HPDE6-E6E7 (cell line): ENCODE data around the gene USO1.
"Not testable (repeated sequence)": the region's sequence is repeated elsewhere in the genome, so short reads cannot be mapped to it uniquely, and the experiment has no call there.

ENCODE experiments used
- DNase-seq: peaks from one replicate; pipeline ENCODE4 v3.0.0; 2011; ENCODE audit warnings: missing footprints; ENCODE audit errors: extremely low spot score

The USO1 gene, protein sequence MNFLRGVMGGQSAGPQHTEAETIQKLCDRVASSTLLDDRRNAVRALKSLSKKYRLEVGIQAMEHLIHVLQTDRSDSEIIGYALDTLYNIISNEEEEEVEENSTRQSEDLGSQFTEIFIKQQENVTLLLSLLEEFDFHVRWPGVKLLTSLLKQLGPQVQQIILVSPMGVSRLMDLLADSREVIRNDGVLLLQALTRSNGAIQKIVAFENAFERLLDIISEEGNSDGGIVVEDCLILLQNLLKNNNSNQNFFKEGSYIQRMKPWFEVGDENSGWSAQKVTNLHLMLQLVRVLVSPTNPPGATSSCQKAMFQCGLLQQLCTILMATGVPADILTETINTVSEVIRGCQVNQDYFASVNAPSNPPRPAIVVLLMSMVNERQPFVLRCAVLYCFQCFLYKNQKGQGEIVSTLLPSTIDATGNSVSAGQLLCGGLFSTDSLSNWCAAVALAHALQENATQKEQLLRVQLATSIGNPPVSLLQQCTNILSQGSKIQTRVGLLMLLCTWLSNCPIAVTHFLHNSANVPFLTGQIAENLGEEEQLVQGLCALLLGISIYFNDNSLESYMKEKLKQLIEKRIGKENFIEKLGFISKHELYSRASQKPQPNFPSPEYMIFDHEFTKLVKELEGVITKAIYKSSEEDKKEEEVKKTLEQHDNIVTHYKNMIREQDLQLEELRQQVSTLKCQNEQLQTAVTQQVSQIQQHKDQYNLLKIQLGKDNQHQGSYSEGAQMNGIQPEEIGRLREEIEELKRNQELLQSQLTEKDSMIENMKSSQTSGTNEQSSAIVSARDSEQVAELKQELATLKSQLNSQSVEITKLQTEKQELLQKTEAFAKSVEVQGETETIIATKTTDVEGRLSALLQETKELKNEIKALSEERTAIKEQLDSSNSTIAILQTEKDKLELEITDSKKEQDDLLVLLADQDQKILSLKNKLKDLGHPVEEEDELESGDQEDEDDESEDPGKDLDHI

GRCh38 chr4:75724066-75724866 is at the start of gene USO1:
USO1 (plus strand) TSS chr4:75724577; CDS start chr4:75724820, 243 bp downstream.
- DNase-seq = peak; percentile 87

DNA sequence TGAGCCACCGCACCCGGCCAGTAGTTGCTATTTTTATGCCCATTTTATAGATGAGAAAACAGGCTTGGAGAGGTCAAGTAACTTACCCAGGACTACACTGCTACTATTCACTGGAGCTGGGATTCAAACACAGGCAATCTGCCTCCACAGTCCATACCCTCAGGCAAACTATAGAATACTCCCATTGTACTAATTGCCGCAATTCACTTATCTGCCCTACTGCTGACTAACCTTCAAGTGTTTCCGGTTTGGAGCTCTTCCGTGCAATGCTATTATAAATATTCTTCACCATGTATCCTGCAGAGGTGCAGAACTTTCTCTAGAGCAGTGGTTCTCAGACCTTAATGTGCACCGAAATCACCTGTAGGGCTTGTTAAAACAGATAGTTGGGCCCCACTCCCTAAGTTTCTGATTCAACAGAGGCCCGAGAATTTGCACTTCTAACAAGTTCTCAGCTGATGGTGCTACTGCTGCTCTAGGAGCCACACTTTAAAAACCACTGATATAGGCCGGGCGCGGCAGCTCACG is 49.3 kb upstream of the USO1 start:
- no peak for DNase-seq

GRCh38 chr4:75678473-75678872 is 45.9 kb upstream of the USO1 start:
- DNase-seq = no peak

GRCh38 chr4:75678965-75679364 is 45.4 kb upstream of the USO1 start:
- DNase-seq = no peak

GRCh38 chr4:75679876-75680575 is 44.4 kb upstream of the USO1 start:
- no peak for DNase-seq

DNA sequence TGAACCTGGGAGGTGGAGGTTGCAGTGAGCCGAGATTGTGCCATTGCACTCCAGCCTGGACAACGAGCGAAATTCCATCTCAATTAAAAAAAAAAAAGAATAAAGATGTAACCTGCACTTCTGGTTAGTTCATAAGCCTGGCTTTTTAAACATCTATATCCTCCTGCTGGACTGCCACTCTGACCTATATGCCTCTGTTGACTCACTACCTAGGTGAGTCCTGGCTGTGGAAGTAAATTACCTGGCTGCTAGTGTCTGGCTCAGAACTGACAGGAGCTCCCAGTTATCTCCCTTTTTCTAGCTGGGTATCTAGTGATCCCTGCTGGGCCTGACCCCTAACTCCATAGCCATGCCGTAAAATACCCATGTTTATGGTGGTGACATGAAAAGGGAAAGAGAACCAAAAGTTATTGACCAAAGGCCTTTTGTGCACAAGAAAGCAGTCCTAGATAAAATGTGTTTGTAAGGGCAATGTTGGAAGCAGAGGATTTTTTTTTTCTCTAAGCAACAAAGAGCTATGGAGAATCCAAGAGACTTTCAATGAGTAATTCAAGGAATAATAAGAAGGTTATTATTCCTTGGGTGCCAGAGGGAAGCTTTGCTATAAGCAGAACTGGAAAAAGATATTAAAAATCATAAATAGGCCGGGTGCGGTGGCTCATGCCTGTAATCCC is 40.8 kb upstream of the USO1 start:
- DNase-seq = no peak

- no peak for DNase-seq
Measured at GRCh38 chr4:75685546-75686189, 38.7 kb upstream of the USO1 start.

DNA sequence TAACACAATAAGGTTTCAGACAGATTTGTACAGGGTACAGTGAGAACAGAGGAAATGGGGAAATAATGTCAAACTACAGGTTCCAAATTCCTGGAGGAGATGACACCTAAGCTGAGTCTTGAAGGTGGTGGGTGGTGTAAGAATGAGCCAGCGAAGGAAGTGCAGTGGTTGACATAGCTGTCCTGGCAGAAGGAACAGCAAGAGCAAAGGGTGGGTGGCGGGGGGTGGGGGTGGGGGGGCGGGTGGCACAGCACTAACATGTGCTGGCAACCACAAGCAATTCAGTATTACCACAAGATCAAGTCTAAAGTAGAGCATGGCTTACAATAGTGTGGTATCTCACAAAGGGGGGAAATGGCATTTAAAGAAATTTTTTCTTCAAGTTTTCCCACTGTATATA is 38.0 kb upstream of the USO1 start:
- no peak for DNase-seq

DNA sequence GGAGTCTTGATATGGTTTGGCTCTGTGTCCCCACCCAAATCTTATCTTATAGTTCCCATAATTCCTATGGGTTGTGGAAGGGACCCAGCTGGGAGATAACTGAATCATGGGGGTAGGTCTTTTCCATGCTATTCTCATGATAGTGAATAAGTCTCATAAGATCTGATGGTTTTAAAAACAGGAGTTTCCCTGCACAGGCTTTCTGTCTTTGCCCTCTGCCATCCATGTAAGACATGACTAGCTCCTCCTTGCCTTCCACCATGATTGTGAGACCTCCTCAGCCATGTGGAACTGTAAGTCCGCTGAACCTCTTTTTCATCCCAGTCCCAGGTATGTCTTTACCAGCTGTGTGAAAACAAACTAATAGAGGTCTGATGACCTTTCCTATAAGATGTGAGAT is 37.3 kb upstream of the USO1 start:
- DNase-seq = not testable (repeated sequence)

- DNase-seq = not testable (repeated sequence)
Measured at GRCh38 chr4:75692066-75692465, 32.3 kb upstream of the USO1 start.

DNA sequence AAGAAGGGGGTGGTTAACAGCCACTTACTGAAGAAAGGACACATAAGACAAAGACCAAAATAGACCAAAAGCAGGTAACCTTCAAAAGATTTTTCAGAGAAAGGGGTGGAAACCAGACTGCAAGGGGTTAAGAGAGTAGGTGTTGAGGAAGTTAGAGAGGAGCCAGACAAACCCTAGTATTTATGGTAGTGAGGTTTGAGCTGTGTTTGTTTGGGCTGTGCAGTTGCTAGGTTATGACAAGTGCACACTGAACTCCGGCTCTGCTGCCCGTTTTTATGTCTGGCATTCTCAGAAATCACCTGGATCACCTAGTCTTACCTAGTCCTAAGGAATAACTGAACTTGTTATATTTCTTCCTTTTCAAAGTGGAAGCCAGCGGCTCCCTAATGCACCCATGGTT is 28.3 kb upstream of the USO1 start:
- no peak for DNase-seq

GRCh38 chr4:75696581-75696980 is 27.8 kb upstream of the USO1 start:
- DNase-seq = no peak

- no peak for DNase-seq
Measured at GRCh38 chr4:75698162-75698962, 26.0 kb upstream of the USO1 start.

DNA sequence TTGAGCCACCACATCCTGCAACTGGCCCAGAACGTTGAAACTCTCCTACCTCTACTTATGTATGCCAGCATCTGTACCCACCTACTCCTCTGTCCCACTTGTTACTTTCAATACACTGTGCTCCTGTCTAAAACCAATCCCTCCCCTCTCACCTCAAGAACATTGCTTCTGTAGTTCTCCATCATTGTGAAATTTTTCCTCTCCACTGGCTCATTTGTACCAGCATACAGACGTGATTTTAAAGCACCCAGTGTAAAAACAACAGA is 25.5 kb upstream of the USO1 start:
- DNase-seq = no peak

GRCh38 chr4:75699299-75699698 is 25.1 kb upstream of the USO1 start:
- no peak for DNase-seq

- DNase-seq = no peak
Measured at GRCh38 chr4:75702919-75703411, 21.4 kb upstream of the USO1 start.

GRCh38 chr4:75705198-75705977 is 19.0 kb upstream of the USO1 start:
- DNase-seq = no peak

GRCh38 chr4:75708218-75708691 is 16.1 kb upstream of the USO1 start:
- no peak for DNase-seq
